DND-41 (cell line): Measurements from ENCODE around the gene HYDIN.
A peak's percentile ranks its signal among the peaks of the same experiment; 100 is the strongest.

Experiments used
- ATAC-seq: fragments of 200-7000 bp; cut with Tn5 transposase; 3 replicates; pipeline ENCODE4 v1.9.1; 2021; ENCODE audit warnings: low read depth; ENCODE audit not compliant: insufficient read depth
- DNase-seq: peaks from one replicate; pipeline ENCODE4 v3.0.0-alpha.2; 2020
- H2AFZ ChIP-seq: 2 replicates; pipeline ENCODE4 v1.6.0; 2012; ENCODE audit warnings: low read depth, low read length
- H3K27ac ChIP-seq: 2 replicates; pipeline ENCODE4 v1.5.1; 2012; ENCODE audit warnings: low read length, inconsistent platforms
- H3K27me3 ChIP-seq: fragments of 200-600 bp; sonication (generic); 2 replicates; pipeline ENCODE4 v1.6.0; 2012; ENCODE audit warnings: low read length, mild to moderate bottlenecking, inconsistent platforms; ENCODE audit not compliant: insufficient read depth, poor library complexity
- H3K36me3 ChIP-seq: 2 replicates; pipeline ENCODE4 v1.5.1; 2012; ENCODE audit warnings: low read length, inconsistent platforms; ENCODE audit not compliant: insufficient read depth
- H3K4me1 ChIP-seq: 2 replicates; pipeline ENCODE4 v1.5.1; 2012; ENCODE audit warnings: mild to moderate bottlenecking, low read length; ENCODE audit not compliant: insufficient read depth
- H3K4me2 ChIP-seq: 2 replicates; pipeline ENCODE4 v1.6.0; 2012; ENCODE audit warnings: mild to moderate bottlenecking, moderate library complexity, low read length, inconsistent platforms; ENCODE audit not compliant: insufficient read depth
- H3K4me3 ChIP-seq, 2 experiments: fragments of 200-600 bp in 1 of 2; shearing (Covaris generic) in 1 of 2; 2 replicates each; pipeline ENCODE4 v1.5.1; 2012 to 2016; ENCODE audit warnings: inconsistent platforms in 2 of 2, low read length in 2 of 2, mild to moderate bottlenecking in 2 of 2, low read depth in 1 of 2, moderate library complexity in 1 of 2
- H3K79me2 ChIP-seq: 2 replicates; pipeline ENCODE4 v1.6.0; 2012; ENCODE audit warnings: low read length, inconsistent platforms; ENCODE audit not compliant: insufficient read depth
- H3K9ac ChIP-seq: 2 replicates; pipeline ENCODE4 v1.6.0; 2012; ENCODE audit warnings: low read depth, mild to moderate bottlenecking, inconsistent platforms, low read length, moderate library complexity
- H3K9me3 ChIP-seq: 2 replicates; pipeline ENCODE4 v1.5.1; 2012; ENCODE audit warnings: low read length, moderate library complexity, mild to moderate bottlenecking, inconsistent platforms; ENCODE audit not compliant: insufficient read depth, severe bottlenecking
- H4K20me1 ChIP-seq: 2 replicates; pipeline ENCODE4 v1.6.0; 2012; ENCODE audit warnings: low read length; ENCODE audit not compliant: insufficient read depth
- EZH2 ChIP-seq: IDR thresholded peaks from 3 replicates; pipeline ENCODE4 v1.6.1; 2012; ENCODE audit warnings: borderline replicate concordance, low read depth, mild to moderate bottlenecking, moderate library complexity, low read length, inconsistent platforms; ENCODE audit not compliant: severe bottlenecking
- TF ChIP-seq, protein P1 (sequence below): IDR thresholded peaks from 2 replicates; pipeline ENCODE4 v1.5.1; 2012; ENCODE audit warnings: borderline replicate concordance, low read length, moderate library complexity, mild to moderate bottlenecking; ENCODE audit not compliant: poor library complexity, severe bottlenecking; ENCODE audit errors: extremely low read depth

HYDIN gene

DNA sequence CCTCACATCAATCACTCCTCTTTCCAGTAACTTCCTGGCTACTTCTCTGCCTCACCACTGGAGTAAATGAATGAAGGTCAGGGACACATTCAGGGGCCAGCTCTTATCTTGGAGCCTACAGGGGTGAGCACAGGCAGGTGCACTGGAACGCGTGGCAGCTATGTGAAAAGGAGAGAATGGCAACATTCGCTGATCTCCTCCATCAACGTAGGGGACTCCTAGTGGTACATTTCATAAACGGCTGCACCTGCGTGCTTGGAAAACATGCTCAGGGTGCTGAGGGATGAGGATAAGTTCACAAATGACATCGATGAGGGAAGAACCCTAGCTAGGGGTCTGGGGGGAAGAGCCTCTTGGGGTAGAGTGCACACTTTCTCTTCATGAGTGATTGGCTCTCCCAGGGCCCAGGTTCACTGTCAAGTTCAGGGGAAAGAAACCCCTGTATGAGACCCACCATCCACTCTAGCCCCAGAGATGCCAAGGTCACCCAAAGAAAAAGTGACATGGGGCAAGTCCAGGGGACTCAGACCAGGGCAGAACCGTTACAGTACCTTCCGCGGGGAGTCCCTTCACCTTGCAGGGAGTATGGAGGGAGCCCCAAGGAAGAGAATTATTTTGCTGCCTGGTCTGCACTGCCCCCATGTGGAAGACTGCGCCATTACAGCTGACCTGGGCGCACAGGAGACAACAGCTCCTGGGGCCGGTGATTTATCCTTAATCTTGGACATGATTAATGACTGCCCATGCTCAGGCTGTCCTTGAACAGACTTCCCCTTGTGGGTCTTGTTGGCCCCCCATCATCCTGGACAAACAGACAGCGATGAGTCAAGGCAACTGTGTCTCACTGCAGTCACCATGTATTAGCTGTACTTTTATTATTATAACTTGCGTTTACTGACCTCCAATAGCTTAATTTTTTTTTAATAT, 459.6 kb downstream of the HYDIN start:
- Histone ChIP-seq H3K9ac (no peak overlapping the region), H3K4me2 (no peak overlapping the region), H3K4me1 (no peaks in the 10 kb centered on the region), H2AFZ (no peak overlapping the region), H3K27me3 (no peaks in the 10 kb centered on the region), H3K36me3 (peaks cover 66% of the 10 kb centered on the region), H3K27ac (no peak overlapping the region), H3K4me3 (no peak overlapping the region), H4K20me1 (0 out of 2 replicates have a peak, but pooled peaks cover 6% of the 10 kb centered on the region), H3K9me3 (no peaks in the 10 kb centered on the region), H3K79me2 (no peaks in the 10 kb centered on the region)
- DNase-seq (peak; percentile 54), ATAC-seq (peak; percentile 69)
- TF ChIP-seq, protein P1, sequence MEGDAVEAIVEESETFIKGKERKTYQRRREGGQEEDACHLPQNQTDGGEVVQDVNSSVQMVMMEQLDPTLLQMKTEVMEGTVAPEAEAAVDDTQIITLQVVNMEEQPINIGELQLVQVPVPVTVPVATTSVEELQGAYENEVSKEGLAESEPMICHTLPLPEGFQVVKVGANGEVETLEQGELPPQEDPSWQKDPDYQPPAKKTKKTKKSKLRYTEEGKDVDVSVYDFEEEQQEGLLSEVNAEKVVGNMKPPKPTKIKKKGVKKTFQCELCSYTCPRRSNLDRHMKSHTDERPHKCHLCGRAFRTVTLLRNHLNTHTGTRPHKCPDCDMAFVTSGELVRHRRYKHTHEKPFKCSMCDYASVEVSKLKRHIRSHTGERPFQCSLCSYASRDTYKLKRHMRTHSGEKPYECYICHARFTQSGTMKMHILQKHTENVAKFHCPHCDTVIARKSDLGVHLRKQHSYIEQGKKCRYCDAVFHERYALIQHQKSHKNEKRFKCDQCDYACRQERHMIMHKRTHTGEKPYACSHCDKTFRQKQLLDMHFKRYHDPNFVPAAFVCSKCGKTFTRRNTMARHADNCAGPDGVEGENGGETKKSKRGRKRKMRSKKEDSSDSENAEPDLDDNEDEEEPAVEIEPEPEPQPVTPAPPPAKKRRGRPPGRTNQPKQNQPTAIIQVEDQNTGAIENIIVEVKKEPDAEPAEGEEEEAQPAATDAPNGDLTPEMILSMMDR, result peak; percentile 86
- no peak for TF ChIP-seq EZH2

DNA sequence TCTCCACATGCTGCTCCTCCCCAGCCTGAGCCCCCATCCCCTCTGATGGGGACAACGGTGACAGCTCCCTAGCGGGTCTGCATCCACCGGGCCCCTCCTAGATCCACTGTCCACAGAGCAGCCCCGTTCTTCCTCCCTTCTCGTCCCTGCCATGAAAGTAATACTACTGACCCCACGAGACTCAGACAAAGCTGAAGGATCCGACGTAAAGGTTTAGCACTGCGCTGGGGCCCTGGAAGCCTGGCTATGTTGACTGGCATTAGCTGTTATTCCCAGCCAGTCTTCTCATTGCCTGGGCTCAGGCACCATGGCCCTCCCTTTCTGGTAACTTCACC, 460.3 kb downstream of the HYDIN start:
- Histone ChIP-seq H3K27ac (no peak overlapping the region), H3K4me1 (no peaks in the 10 kb centered on the region), H3K9me3 (no peaks in the 10 kb centered on the region), H3K27me3 (no peaks in the 10 kb centered on the region), H4K20me1 (0 out of 2 replicates have a peak, but pooled peaks cover 6% of the 10 kb centered on the region), H3K79me2 (no peaks in the 10 kb centered on the region), H3K4me3 (no peak overlapping the region), H3K36me3 (peaks cover 68% of the 10 kb centered on the region), H3K4me2 (no peak overlapping the region), H2AFZ (no peak overlapping the region), H3K9ac (no peak overlapping the region)
- ATAC-seq (no peak), DNase-seq (no peak)
- TF ChIP-seq EZH2, result no peak
- TF ChIP-seq, protein P1, result no peak

DNA sequence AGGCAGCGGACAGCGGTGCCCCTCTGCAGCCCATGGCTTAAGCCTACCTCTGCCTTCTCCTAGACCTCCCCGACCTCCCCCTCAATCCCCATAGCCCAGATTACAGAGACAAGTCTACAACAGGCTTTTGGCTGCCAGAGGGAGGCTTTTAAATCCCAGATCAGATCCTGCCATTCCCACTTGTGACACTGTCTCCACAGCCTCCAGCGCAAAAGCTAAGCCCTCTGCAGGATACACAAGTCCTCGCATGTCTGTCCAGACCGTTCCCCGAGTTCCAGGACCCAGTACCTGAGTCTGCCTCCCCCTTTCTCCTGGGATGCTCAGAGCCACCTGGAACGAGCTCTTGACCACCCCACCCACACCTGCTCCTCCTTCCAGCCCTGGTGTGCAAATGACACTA, 460.8 kb downstream of the HYDIN start:
- Histone ChIP-seq H3K36me3 (peaks cover 72% of the 10 kb centered on the region), H3K79me2 (no peaks in the 10 kb centered on the region), H3K4me1 (no peaks in the 10 kb centered on the region), H3K4me2 (no peak overlapping the region), H3K9me3 (no peaks in the 10 kb centered on the region), H3K27ac (no peak overlapping the region), H3K9ac (no peak overlapping the region), H3K4me3 (no peak overlapping the region), H3K27me3 (no peaks in the 10 kb centered on the region), H2AFZ (no peak overlapping the region), H4K20me1 (0 out of 2 replicates have a peak, but pooled peaks cover 6% of the 10 kb centered on the region)
- DNase-seq (no peak), ATAC-seq (no peak)
- TF ChIP-seq, protein P1, result no peak
- TF ChIP-seq EZH2, result no peak
